Activated CD8-positive, alpha-beta T cell treated with anti-CD3 and anti-CD28 coated beads, Interleukin-2, amount 10 ng/mL, durations not matched to agents 7 days and 5 days (primary cell): Measurements from ENCODE around the gene SSH3. TPM values are rescaled to one million over a fixed set of nuclear protein-coding genes. Genes with fewer than 3 reads are reported as not detected.

ENCODE experiments used
- ATAC-seq: fragments of 150-1000 bp; cut with Tn5 transposase; one replicate; pipeline ENCODE4 v1.10.0; 2021; ENCODE audit warnings: moderate library complexity
- CTCF ChIA-PET: fragments of 350-600 bp; sonication (Branson Sonifier 250); formaldehyde crosslinking; loops from one replicate; lab custom pipeline; 2021; ENCODE audit warnings: antibody characterized with exemption; lab: Charles Lee
- POLR2A ChIA-PET: fragments of 350-600 bp; sonication (Branson Sonifier 250); formaldehyde crosslinking; loops from one replicate; lab custom pipeline; 2021; ENCODE audit warnings: antibody characterized with exemption; lab: Charles Lee
- DNase-seq: peaks from one replicate; pipeline ENCODE4 v3.0.0-alpha.2; 2020
- H3K27ac Mint-ChIP-seq: one replicate; pipeline ENCODE4 v1.8.0; 2021; ENCODE audit warnings: mild to moderate bottlenecking, mixed read lengths
- H3K27me3 Mint-ChIP-seq: one replicate; pipeline ENCODE4 v1.8.0; 2021; ENCODE audit warnings: low read depth, mixed read lengths
- H3K36me3 Mint-ChIP-seq: one replicate; pipeline ENCODE4 v1.8.0; 2021; ENCODE audit warnings: low read depth, mixed read lengths
- H3K4me1 Mint-ChIP-seq: one replicate; pipeline ENCODE4 v1.8.0; 2021; ENCODE audit warnings: low read depth, mixed read lengths
- H3K4me3 Mint-ChIP-seq: one replicate; pipeline ENCODE4 v1.8.0; 2021; ENCODE audit warnings: mild to moderate bottlenecking, mixed read lengths
- H3K9me3 Mint-ChIP-seq: one replicate; pipeline ENCODE4 v1.8.0; 2022; ENCODE audit warnings: mixed read lengths; ENCODE audit not compliant: insufficient read depth
- total RNA-seq, 2 experiments: library from RNA; stranded (reverse); gene quantifications; one replicate each; pipeline ENCODE4 v1.2.3, GENCODE V29; 2021

The SSH3 gene
- total RNA-seq, 2 experiments from 2014 or later, result 12.0 to 13.0 TPM

- H3K27me3 Mint-ChIP-seq, result no peaks in the 10 kb centered on the region
- no peak overlapping the region for H3K4me3 Mint-ChIP-seq
- ChIA-PET CTCF (interaction anchor here (1.4 to 1.5 kb wide), 2 partner anchors 10 to 11 kb away, joined by 3 to 4 read pairs; no protein-coding TSS in a partner anchor), POLR2A (no interaction called here)
- H3K36me3 Mint-ChIP-seq, result peaks cover 16% of the 10 kb centered on the region
- peaks cover 19% of the 10 kb centered on the region for H3K4me1 Mint-ChIP-seq
- DNase-seq (no peak), ATAC-seq (no peak)
- H3K9me3 Mint-ChIP-seq, result no peaks in the 10 kb centered on the region
- no peak overlapping the region for H3K27ac Mint-ChIP-seq
Measured at GRCh38 chr11:67306769-67307544, 3.6 kb downstream of the SSH3 start.

- H3K36me3 Mint-ChIP-seq, result peaks cover 13% of the 10 kb centered on the region
- H3K4me3 Mint-ChIP-seq, result no peak overlapping the region
- H3K27ac Mint-ChIP-seq, result no peak overlapping the region
- H3K4me1 Mint-ChIP-seq, result peaks cover 19% of the 10 kb centered on the region
- no peaks in the 10 kb centered on the region for H3K27me3 Mint-ChIP-seq
- ATAC-seq (no peak), DNase-seq (no peak)
- H3K9me3 Mint-ChIP-seq, result no peaks in the 10 kb centered on the region
- POLR2A ChIA-PET, result interaction anchor here (1.0 to 1.2 kb wide), 3 partner anchors 10 to 68 kb away, joined by 3 read pairs; no protein-coding TSS in a partner anchor
- CTCF ChIA-PET, result interaction anchor here (1.4 kb wide), 1 partner anchor 10 kb away, joined by 3 read pairs; no protein-coding TSS in a partner anchor
Measured at GRCh38 chr11:67307545-67308001, 4.2 kb downstream of the SSH3 start.

- Mint-ChIP-seq H3K4me3 (no peak overlapping the region), H3K27ac (no peak overlapping the region), H3K27me3 (no peaks in the 10 kb centered on the region), H3K9me3 (no peaks in the 10 kb centered on the region), H3K36me3 (peaks cover 9% of the 10 kb centered on the region), H3K4me1 (peaks cover 21% of the 10 kb centered on the region)
- DNase-seq, result no peak
- CTCF ChIA-PET, result interaction anchor here (0.9 to 1.4 kb wide), 2 partner anchors 9 to 49 kb away, joined by 3 read pairs; no protein-coding TSS in a partner anchor
- POLR2A ChIA-PET, result interaction anchor here (1.0 to 1.2 kb wide), 3 partner anchors 9 to 69 kb away, joined by 3 read pairs; no protein-coding TSS in a partner anchor
- no peak for ATAC-seq
Measured at GRCh38 chr11:67308031-67308866, 4.9 kb downstream of the SSH3 start.

- CTCF ChIA-PET, result no interaction called here
- no peaks in the 10 kb centered on the region for H3K27me3 Mint-ChIP-seq
- H3K36me3 Mint-ChIP-seq, result peaks cover 9% of the 10 kb centered on the region
- H3K4me1 Mint-ChIP-seq, result peaks cover 27% of the 10 kb centered on the region
- H3K27ac Mint-ChIP-seq, result peak overlapping the region; percentile 43
- ATAC-seq (no peak), DNase-seq (no peak)
- H3K4me3 Mint-ChIP-seq, result no peak overlapping the region
- no peaks in the 10 kb centered on the region for H3K9me3 Mint-ChIP-seq
- POLR2A ChIA-PET, result interaction anchor here (1.2 kb wide), 1 partner anchor 69 kb away, joined by 3 read pairs; no protein-coding TSS in a partner anchor
Measured at GRCh38 chr11:67309166-67309565, 5.8 kb downstream of the SSH3 start.

DNA sequence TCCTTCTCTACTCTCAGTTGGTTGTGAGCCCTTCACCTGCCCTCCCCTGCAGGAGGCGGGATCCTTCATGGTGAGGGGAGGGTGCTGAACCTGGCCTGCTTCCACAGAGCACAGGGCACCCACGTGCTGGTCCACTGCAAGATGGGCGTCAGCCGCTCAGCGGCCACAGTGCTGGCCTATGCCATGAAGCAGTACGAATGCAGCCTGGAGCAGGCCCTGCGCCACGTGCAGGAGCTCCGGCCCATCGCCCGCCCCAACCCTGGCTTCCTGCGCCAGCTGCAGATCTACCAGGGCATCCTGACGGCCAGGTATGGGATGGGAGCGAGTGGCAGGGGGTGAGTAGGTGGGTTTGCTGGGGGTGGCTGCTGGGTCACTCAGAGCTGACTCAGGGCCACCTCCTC lies 6.3 kb downstream of the SSH3 start:
- Mint-ChIP-seq H3K4me1 (peaks cover 24% of the 10 kb centered on the region), H3K9me3 (no peaks in the 10 kb centered on the region), H3K4me3 (no peak overlapping the region), H3K36me3 (peaks cover 9% of the 10 kb centered on the region), H3K27me3 (no peaks in the 10 kb centered on the region), H3K27ac (peak overlapping the region; percentile 43)
- ATAC-seq (no peak), DNase-seq (no peak)
- ChIA-PET POLR2A (no interaction called here), CTCF (no interaction called here)

DNA sequence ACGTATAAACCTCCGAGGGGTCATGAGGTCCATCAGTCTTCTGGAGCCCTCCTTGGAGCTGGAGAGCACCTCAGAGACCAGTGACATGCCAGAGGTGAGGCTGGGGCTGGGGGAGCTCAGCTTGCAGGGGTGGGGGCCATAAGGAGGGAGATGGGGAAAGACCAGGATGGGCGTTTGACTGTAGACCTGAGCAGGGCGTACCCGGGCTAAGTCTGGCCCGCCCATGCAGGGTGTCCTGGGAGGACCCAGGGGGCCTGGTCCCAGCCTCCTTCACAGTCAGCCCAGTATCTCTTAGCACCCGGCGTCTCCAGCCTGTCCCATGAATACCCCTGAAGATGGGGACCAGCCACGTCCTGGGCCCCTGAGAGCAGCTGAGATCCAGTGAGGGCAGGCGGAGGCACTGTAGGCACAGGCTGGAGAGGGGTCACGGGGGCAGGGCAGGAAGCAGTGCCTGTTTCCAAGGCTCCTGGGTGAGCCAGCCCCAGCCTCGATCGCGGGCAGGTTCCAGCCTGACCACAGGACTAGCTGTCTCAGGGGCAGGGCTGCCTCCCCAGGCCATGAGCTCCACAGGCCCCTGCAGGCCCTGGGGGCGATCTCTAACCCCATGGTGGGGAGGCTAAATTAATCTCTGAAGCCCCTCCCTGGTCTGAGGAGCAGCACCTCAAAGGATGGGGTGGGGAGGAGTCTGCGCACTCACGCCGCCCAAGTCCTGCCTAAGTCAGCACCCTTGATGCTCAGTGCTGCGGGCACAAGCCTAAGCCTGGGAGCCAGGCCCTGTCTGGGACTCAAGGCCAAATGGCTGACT lies 7.1 kb downstream of the SSH3 start:
- Mint-ChIP-seq H3K4me1 (peaks cover 24% of the 10 kb centered on the region), H3K27me3 (no peaks in the 10 kb centered on the region), H3K36me3 (peaks cover 9% of the 10 kb centered on the region), H3K27ac (no peak overlapping the region), H3K4me3 (no peak overlapping the region), H3K9me3 (no peaks in the 10 kb centered on the region)
- no peak for DNase-seq
- CTCF ChIA-PET, result interaction anchor here (1.0 kb wide), 1 partner anchor 44 kb away, joined by 3 read pairs; the partner anchor contains the start of gene GRK2
- no peak for ATAC-seq
- POLR2A ChIA-PET, result no interaction called here

- Mint-ChIP-seq H3K9me3 (no peaks in the 10 kb centered on the region), H3K4me3 (no peak overlapping the region), H3K4me1 (peaks cover 27% of the 10 kb centered on the region), H3K36me3 (peaks cover 9% of the 10 kb centered on the region), H3K27ac (no peak overlapping the region), H3K27me3 (no peaks in the 10 kb centered on the region)
- ChIA-PET CTCF (interaction anchor here (1.0 kb wide), 1 partner anchor 44 kb away, joined by 3 read pairs; the partner anchor contains the start of gene GRK2), POLR2A (no interaction called here)
- ATAC-seq (no peak), DNase-seq (no peak)
Measured at GRCh38 chr11:67311051-67311555, 7.8 kb downstream of the SSH3 start.

GRCh38 chr11:67311556-67312082 lies 8.3 kb downstream of the SSH3 start:
- Mint-ChIP-seq H3K36me3 (peaks cover 7% of the 10 kb centered on the region), H3K9me3 (no peaks in the 10 kb centered on the region), H3K27me3 (no peaks in the 10 kb centered on the region), H3K27ac (peak overlapping the region; percentile 28), H3K4me3 (no peak overlapping the region), H3K4me1 (peaks cover 27% of the 10 kb centered on the region)
- ATAC-seq, result no peak
- ChIA-PET CTCF (interaction anchor here (1.0 kb wide), 1 partner anchor 45 kb away, joined by 3 read pairs; the partner anchor contains the start of gene GRK2), POLR2A (no interaction called here)
- no peak for DNase-seq

- ATAC-seq (no peak), DNase-seq (no peak)
- peaks cover 27% of the 10 kb centered on the region for H3K4me1 Mint-ChIP-seq
- no peaks in the 10 kb centered on the region for H3K9me3 Mint-ChIP-seq
- no peaks in the 10 kb centered on the region for H3K27me3 Mint-ChIP-seq
- POLR2A ChIA-PET, result interaction anchor here (0.7 kb wide), 1 partner anchor 23 kb away, joined by 3 read pairs; the partner anchor contains the start of gene ANKRD13D
- peak overlapping the region; percentile 93 for H3K27ac Mint-ChIP-seq
- H3K36me3 Mint-ChIP-seq, result peaks cover 7% of the 10 kb centered on the region
- CTCF ChIA-PET, result interaction anchor here (1.5 to 9.9 kb wide), 3 partner anchors 40 to 59 kb away, joined by 3 to 116 read pairs (median 7); no protein-coding TSS in a partner anchor
- H3K4me3 Mint-ChIP-seq, result no peak overlapping the region
Measured at GRCh38 chr11:67312187-67313021, 9.1 kb downstream of the SSH3 start.
